ENCODE results near the gene NGLY1. TPM values are rescaled to one million over a fixed set of nuclear protein-coding genes. Genes with fewer than 3 reads are reported as not detected.

NGLY1 gene
- total and polyA plus RNA-seq, 2 of the 8 experiments (the other 6 are each of a cell fraction or from before 2014, with no cell fraction given), result 3.1 to 24.8 TPM

DNA sequence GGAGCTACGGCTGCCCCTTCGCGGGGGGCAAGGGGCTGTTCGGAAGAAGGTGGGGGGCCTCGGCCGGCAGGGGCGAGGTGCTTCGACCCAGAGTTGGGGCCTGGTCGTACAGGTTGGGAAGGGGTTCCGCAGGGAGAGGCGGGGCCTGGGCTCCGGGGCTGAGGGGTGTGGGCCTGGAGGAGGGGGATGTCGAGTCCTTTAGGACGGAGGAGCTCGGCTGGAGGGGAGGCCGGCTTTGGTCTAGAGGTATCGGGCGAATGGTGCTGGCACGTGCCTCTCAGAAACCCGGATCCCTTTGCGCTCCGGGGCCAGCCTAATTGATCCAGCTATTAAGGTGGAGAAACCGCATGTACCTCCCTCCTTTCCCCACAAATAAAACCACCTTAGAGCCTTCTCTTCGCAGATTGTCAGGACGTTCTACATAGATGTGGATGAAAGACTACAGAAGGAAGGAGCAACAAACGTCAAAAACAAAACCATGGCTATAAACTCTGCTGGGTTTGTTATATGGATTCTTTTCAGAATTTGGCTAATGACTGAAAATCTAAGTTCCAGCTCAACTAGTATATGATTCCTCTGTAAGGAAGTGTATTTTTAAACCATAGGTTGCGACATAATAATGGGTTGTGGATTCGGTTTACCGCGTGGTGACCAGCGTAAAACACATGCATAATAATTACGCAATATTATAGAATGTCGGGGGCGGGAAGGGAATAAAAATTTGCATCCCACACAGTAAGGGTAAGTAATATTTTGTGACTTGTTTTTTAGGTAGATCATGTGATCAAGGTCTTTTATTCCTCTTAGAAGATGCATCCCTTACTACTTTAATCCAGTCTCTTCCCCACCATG is 644 bp upstream of the NGLY1 start (continued):
- no peak for TF ChIP-seq CHD2 (IDR thresholded peaks at IDR 0.05; ENCODE audit: low read length)
- peak; percentile 51 for TF ChIP-seq KDM4A (IDR thresholded peaks at IDR 0.05; ENCODE audit: low read depth, low read length, severe bottlenecking)
- no peak for TF ChIP-seq BRCA1 (IDR thresholded peaks at IDR 0.05; ENCODE audit: low read depth, low read length)
- no peak for TF ChIP-seq EGR1 (IDR thresholded peaks at IDR 0.05; ENCODE audit: borderline replicate concordance, low read depth, low read length)
- TF ChIP-seq TBP (IDR thresholded peaks at IDR 0.05; ENCODE audit: low read depth, low read length), result no peak
- TF ChIP-seq SP1 (IDR thresholded peaks at IDR 0.05; ENCODE audit: low read depth, low read length), result no peak
